Ishikawa (cell line): ENCODE measurements around the gene DBF4B.

ENCODE experiments used
- CEBPB ChIP-seq: IDR thresholded peaks from 2 replicates; pipeline ENCODE4 v1.6.1; 2012
- CREB1 ChIP-seq: IDR thresholded peaks from 2 replicates; pipeline ENCODE4 v1.6.1; 2012; ENCODE audit warnings: low read depth
- EGR1 ChIP-seq: IDR thresholded peaks from 2 replicates; pipeline ENCODE4 v1.6.1; 2012
- EP300 ChIP-seq: IDR thresholded peaks from 2 replicates; pipeline ENCODE4 v1.6.1; 2012; ENCODE audit warnings: borderline replicate concordance
- FOXM1 ChIP-seq: IDR thresholded peaks from 2 replicates; pipeline ENCODE4 v1.6.1; 2012; ENCODE audit warnings: low read depth, borderline replicate concordance
- NFIC ChIP-seq: IDR thresholded peaks from 2 replicates; pipeline ENCODE4 v1.6.1; 2012
- RAD21 ChIP-seq: IDR thresholded peaks from 2 replicates; pipeline ENCODE4 v1.6.1; 2012; ENCODE audit warnings: low read depth
- REST ChIP-seq: IDR thresholded peaks from 2 replicates; pipeline ENCODE4 v1.6.1; 2012; ENCODE audit warnings: low read depth, mild to moderate bottlenecking
- TAF1 ChIP-seq: IDR thresholded peaks from 2 replicates; pipeline ENCODE4 v1.6.1; 2012; ENCODE audit warnings: low read depth, mild to moderate bottlenecking
- TCF12 ChIP-seq: IDR thresholded peaks from 2 replicates; pipeline ENCODE4 v1.6.1; 2012; ENCODE audit warnings: low read depth
- TEAD4 ChIP-seq: IDR thresholded peaks from 2 replicates; pipeline ENCODE4 v1.6.1; 2012
- YY1 ChIP-seq: IDR thresholded peaks from 2 replicates; pipeline ENCODE4 v1.6.1; 2012; ENCODE audit warnings: low read depth
- ZBTB7A ChIP-seq: IDR thresholded peaks from 2 replicates; pipeline ENCODE4 v1.6.1; 2012; ENCODE audit warnings: low read depth
- TF ChIP-seq, protein P1 (sequence below): IDR thresholded peaks from 2 replicates; pipeline ENCODE4 v1.6.1; 2012
- TF ChIP-seq, protein P2 (sequence below): IDR thresholded peaks from 2 replicates; pipeline ENCODE4 v1.6.1; 2012

DBF4B gene

GRCh38 chr17:44759916-44760243, 51.4 kb downstream of the DBF4B start:
- TF ChIP-seq REST (no peak), CREB1 (no peak), RAD21 (no peak), CEBPB (no peak), TCF12 (no peak), YY1 (no peak), ZBTB7A (no peak), NFIC (no peak), TEAD4 (no peak), EP300 (no peak)
- TF ChIP-seq, protein P1, sequence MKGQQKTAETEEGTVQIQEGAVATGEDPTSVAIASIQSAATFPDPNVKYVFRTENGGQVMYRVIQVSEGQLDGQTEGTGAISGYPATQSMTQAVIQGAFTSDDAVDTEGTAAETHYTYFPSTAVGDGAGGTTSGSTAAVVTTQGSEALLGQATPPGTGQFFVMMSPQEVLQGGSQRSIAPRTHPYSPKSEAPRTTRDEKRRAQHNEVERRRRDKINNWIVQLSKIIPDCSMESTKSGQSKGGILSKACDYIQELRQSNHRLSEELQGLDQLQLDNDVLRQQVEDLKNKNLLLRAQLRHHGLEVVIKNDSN: no peak
- TF ChIP-seq, protein P2, sequence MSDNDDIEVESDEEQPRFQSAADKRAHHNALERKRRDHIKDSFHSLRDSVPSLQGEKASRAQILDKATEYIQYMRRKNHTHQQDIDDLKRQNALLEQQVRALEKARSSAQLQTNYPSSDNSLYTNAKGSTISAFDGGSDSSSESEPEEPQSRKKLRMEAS: no peak

GRCh38 chr17:44760474-44761308, 52.2 kb downstream of the DBF4B start:
- TF ChIP-seq EGR1 (no peak), EP300 (no peak), TAF1 (no peak), REST (no peak)

GRCh38 chr17:44761932-44762810, 53.7 kb downstream of the DBF4B start:
- TF ChIP-seq TAF1: no peak
- TF ChIP-seq, protein P2: no peak
- no peak for TF ChIP-seq RAD21

GRCh38 chr17:44763170-44763569, 54.7 kb downstream of the DBF4B start:
- TF ChIP-seq YY1 (no peak), CEBPB (no peak), ZBTB7A (no peak), REST (no peak), TCF12 (no peak), EP300 (no peak), NFIC (no peak), CREB1 (no peak), FOXM1 (no peak), TEAD4 (no peak), RAD21 (no peak), TAF1 (no peak), EGR1 (no peak)
- TF ChIP-seq, protein P2: no peak
- TF ChIP-seq, protein P1: no peak
